Measurements from ENCODE around the gene TLCD3B. TPM values are rescaled to one million over a fixed set of nuclear protein-coding genes. Genes with fewer than 3 reads are reported as not detected.

Gene TLCD3B
- total and polyA plus RNA-seq, 9 of the 15 experiments (the other 6 are each of a cell fraction or from before 2014, with no cell fraction given), result 0.10 to 0.52 (median 0.23) TPM; not detected in 4

GRCh38 chr16:29995324-29995910, 35.7 kb downstream of the TLCD3B start, which contains the start of gene HIRIP3 (continued):
- TF ChIP-seq TOE1 (IDR thresholded peaks at IDR 0.05; ENCODE audit: borderline replicate concordance), result peak; percentile 66; the same call in 1 of the 2 replicates
- TF ChIP-seq TOE1 (CRISPR knock-in tag; IDR thresholded peaks at IDR 0.05; ENCODE audit: borderline replicate concordance, low read depth), result no peak
- TF ChIP-seq EP400 (IDR thresholded peaks at IDR 0.05), result peak; percentile 97
- TF ChIP-seq SMAD2 (IDR thresholded peaks at IDR 0.05; ENCODE audit: low read depth, low read length), result no peak
- no peak for TF ChIP-seq ZNF277 (CRISPR knock-in tag; IDR thresholded peaks at IDR 0.05; ENCODE audit: borderline replicate concordance)
- no peak for TF ChIP-seq SNRNP70 (optimal IDR thresholded peaks at IDR 0.05; ENCODE audit: low read depth, low read length)
- no peak for TF ChIP-seq USF2 (CRISPR knock-in tag; IDR thresholded peaks at IDR 0.05)
- peak in 1 of 2 experiments; percentile 91; a peak in 2 of 4 replicates for TF ChIP-seq TEAD1 (CRISPR knock-in tag; IDR thresholded peaks at IDR 0.05)
- no peak for TF ChIP-seq BCLAF1 (IDR thresholded peaks at IDR 0.05; ENCODE audit: borderline replicate concordance in 1 of 2, control insufficient read depth in 1 of 2, low read depth in 2 of 2, low read length in 1 of 2)
- no peak for TF ChIP-seq SAFB (IDR thresholded peaks at IDR 0.05; ENCODE audit: borderline replicate concordance, low read depth, low read length)
- peak in 1 of 2 experiments; percentile 67; a peak in 1 of 4 replicates for TF ChIP-seq HDAC1 (IDR thresholded peaks at IDR 0.05)
- TF ChIP-seq ZNF707 (CRISPR knock-in tag; conservative IDR thresholded peaks at IDR 0.05), result no peak
- no peak for TF ChIP-seq CHAMP1 (IDR thresholded peaks at IDR 0.05)
- TF ChIP-seq FOXO4 (CRISPR knock-in tag; IDR thresholded peaks at IDR 0.05), result no peak
- no peak for TF ChIP-seq NEUROD1 (IDR thresholded peaks at IDR 0.05; ENCODE audit: borderline replicate concordance, low read depth, low read length, partially characterized antibody)
- peak; percentile 72; the same call in 1 of the 2 replicates for TF ChIP-seq ZNF644 (tag; IDR thresholded peaks at IDR 0.05; ENCODE audit: low read depth)

Measured in K562 (cell line).